Measurements from ENCODE around the gene TMEM132D.

The TMEM132D gene

DNA sequence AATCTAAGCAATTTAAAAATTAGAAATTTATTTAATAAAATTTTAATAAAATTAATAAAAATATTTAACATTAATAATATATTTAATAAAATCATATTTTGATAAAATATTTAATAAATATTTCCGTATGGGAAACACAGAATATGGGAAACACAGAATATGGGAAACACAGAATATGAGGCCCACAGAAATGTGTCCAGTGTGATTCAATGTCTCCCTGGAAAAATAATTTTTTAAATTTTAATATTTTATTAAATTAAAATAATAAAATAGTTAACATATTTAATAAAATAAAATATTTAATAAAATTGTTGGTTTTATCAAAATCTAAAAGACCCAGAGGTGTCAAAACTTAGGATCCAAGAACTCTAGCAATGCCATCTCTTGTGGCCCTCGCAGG lies 186.4 kb downstream of the TMEM132D start:
- DNase-seq = no peak

DNA sequence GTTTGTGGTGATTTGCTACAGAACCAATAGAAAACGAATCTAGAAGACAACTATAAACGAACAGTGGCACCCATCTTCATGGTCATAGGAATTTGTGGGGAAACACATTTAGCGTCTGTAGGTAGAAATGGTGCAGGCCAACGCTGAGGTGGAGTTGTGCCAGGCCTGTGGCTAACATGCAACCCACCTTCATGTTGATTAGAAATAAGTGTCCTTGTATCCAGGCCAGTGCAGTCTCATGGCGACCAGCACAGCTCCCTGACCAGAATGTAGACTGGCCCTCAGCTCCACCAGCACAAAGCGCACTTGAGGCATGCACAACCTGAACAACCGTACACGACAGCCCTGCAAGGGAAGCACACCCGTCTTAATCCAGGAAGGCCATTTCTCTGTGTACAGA lies 187.0 kb downstream of the TMEM132D start:
- no peak for DNase-seq

DNA sequence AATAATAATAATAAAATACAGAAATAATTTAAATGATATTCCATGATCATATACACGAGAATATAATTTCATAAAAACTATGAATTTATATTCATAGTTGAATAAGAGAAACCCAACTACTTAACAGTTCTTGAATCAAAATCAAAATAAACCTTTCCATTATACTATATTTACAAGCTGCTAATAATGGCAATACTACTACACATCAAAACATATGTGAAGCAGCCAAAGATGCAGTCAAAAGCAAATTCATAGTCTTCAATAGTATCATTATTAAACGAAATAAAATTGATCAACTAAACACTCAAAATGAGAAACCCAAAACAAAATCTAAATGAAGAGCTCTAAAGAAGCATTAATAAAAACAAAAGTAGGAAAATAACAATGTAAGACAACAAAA lies 197.1 kb downstream of the TMEM132D start:
- DNase-seq = no peak

DNA sequence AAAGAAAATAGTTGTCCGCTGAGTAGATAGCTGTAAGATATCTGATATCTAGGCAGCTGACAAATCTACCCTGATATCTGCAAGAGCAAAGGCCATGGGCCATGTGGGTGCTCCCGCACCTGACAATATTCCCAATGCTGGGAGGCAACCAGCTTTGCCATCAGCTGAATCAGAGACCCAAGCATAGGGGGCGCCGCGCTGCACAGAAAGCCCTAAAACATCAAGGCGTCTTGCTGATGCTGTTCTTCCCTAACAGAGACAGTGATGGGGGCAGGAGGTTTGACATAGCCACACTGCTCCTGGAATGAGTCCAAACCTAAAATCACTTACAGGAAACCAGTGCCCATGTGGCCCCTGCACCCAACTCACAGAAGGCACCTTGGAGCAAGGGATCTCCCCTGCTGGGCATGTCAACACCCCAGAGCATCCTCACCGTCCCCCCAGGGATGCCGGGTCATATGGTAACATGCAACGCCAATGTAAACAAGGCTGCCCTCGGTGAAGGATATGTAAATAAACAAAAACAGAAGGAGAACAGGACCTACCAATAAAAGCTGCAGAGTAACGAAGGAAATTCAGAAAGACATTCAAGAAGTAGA lies 199.5 kb downstream of the TMEM132D start:
- DNase-seq = no peak

DNA sequence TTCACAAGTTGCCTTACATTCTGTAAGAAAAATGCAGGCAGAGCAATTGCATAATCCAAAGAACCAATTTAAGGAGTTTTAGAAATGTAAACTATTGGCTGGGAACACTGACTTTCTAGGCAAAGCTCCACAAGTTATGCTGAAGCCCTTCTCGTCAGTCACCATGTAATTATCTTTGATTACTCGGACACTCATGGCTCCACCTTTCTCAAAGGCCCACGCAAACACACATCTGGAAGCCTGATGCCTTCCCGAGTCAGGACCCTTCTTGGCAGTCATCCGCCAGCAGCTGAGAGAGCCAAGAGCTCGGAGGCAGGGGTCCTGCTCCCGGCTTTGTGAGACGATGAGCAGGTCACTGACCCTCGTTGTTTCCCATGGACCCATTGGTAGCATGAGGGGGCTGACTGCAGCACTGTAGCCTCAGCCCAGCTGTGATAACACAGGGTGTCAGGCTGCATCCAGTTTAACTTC lies 202.2 kb downstream of the TMEM132D start:
- no peak for DNase-seq

DNA sequence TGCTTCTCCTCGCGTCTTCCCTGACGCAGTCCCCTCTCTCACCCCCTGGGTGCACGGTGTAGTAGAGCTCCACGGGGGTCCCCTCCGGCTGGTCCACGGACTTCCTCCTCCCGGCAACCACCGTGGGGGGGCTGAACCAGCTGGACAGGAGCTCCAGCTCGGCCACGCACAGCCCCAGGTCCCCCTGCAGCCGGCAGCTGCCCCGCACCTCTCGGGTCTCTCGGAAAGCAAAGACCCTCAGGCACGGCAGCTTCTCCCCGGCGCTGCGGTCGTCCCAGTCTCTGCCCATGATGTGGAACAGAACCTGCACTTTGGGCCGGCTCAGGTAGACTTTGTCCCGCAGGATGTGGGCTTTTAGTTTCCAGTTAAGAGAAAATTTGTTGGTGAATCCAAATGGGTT lies 203.8 kb downstream of the TMEM132D start:
- DNase-seq = no peak

DNA sequence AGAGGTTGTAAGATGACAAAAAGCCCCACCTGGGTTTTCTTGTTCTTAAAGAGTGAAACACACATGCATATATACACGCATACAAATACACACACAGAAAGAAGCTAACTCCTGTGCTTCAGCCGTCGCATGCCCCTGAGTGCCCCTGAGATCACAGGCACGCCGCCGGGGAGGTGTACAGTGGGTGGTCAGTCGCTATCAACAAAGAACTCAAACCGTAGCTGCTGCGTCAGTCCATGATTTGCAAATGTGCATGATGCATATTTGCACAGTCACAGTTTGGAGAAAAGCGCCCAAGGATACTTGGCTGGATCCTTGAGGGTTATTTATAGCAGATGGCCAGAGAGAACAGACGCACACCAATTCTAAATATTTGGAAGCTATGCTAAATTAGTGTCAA lies 206.9 kb downstream of the TMEM132D start:
- DNase-seq = no peak

DNA sequence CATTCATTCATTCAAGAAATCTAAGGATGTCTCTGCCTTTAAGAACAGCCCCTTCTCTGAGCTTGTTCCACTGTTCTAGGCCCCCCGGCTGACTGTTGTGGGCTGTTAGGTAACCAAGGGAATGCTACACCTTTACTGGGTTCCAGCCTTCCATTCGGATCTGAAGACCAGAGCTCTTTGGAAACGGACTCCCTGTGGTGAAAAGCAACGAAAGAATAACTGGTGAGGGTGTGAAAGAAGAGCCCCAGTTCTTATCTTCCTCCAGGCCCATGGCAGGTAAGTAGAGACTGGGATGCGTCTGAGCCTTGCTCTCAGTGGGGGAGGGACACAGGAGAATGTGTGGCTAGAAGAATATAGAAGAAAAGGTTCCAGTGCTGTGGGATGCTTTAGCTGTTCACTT lies 207.4 kb downstream of the TMEM132D start:
- DNase-seq = no peak

DNA sequence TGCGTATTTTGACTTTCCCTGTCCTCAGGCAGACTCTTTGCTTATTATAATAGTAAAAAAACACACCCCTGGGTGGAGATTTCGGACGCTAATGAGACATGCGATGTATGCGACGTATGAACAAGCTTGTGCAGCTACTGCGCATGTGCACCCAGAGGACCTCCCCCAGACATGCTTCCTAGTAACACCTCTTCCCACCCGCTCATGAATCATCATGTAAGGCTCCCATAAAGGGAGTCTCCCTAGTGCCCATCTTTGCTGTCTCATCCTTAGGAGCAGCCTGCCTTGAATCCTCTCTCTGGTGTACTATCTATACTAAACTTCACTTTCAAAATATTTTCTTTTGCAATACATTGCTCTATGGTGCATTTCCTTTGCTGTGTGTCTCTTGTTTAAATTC lies 210.1 kb downstream of the TMEM132D start:
- DNase-seq = no peak

DNA sequence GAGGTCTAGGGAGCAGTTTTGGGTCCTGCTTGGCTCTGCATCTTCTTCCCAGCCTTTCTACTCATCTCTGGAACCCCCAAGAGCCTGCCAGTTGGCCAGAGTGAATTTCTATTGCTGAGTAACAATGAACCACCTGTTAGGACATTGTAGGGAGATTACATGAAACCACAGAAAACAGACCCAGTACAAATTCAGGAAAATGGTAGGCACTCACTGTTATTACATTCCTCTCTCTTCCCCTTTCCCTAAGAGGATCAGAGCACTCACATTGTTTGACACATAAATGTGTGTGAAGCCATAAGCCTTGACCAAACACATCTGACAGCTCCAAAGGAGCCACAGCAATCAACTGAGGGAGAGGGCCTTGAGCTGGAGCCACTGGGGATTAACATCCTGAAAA lies 216.1 kb downstream of the TMEM132D start:
- DNase-seq = no peak

DNA sequence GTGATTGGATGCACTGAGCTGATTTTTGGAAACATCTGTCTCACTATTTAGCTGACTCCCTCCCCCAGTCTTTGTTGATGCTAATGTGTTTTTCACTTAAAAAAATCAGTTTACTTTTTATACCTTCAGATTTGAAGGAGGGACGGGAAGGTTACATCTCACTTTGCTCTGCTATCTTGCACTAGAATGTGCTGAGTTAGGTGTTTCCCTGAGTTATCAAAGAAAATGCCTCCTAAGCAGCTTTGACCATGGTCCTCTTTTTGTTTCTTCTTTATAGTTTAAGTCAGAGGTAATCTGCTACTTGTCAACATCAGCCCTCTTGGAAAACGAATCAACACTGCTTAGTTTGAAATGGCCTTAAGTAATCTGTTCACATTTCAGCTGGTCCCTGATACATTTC lies 222.0 kb downstream of the TMEM132D start:
- no peak for DNase-seq

DNA sequence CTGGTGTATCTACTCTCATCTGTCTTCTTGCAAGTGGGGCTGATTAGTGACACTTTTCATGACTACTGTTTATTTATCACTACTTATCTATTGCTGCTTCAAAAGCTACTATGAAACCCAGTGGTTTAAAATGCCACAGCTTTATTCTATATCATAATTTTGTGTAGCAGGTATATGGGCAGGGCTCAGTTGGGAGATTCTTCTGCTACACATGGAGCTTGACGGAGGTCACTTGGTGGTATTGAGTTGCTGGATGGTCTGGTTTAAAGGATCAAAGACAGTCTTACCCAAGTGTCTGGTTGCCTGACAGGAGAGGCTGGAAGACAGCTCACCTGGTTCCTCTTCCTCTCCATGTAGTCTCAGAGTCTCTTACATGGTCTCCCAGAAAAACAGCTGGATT lies 222.7 kb downstream of the TMEM132D start:
- no peak for DNase-seq

DNA sequence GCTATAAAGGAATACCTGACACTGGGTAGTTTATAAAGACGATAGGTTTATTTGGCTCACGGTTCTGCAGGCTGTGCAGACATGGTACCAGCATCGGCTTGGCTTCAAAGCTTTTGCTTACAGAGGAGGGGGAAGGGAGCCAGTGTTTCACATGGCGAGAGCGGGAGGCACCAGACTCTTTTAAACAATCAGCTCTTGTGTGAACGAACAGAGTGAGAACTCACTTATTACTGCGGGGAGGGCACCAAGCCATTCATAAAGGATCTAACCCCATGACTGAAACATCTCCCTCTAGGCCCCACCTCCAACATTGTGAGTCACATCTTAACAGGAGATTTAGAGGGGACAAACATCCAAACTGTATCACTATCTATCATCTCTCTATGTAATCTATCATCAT lies 227.4 kb downstream of the TMEM132D start:
- DNase-seq = no peak

DNA sequence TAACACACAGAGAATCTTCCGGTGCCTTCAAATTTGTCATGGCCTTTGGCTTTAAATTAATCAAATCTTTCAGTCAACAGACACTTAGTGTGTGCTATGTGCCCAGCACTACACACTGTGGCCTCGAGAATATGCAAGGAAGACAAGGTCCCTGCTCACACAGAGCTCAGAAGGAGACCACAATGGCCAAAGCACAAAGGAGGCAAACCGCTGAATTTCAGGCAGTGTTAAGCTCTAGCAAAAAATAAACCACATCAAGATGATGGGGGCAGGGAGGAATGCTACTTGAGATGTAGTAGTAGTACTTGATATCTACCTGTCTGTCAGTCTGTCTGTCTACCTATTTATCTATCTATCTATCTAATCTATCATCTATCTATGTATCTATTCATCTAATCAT lies 227.9 kb downstream of the TMEM132D start:
- DNase-seq = no peak

DNA sequence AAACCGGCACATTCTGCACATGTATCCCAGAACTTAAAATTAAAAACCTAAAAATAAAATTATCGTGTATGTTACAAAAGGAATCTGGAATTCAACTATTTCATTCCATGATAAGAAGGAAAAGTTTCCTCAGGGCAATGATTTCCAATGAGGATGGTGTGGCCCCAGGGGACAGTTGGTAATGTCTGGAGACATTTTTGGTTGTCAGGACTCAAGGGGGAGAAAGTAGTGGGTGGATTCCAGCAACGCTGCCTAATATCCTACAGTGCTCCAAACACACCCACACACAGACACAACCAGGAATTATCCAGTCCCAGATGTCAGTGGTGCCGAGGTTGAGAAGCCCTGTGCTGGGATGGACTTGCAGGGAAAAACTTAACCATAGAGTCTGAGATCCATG lies 228.3 kb downstream of the TMEM132D start:
- DNase-seq = no peak

DNA sequence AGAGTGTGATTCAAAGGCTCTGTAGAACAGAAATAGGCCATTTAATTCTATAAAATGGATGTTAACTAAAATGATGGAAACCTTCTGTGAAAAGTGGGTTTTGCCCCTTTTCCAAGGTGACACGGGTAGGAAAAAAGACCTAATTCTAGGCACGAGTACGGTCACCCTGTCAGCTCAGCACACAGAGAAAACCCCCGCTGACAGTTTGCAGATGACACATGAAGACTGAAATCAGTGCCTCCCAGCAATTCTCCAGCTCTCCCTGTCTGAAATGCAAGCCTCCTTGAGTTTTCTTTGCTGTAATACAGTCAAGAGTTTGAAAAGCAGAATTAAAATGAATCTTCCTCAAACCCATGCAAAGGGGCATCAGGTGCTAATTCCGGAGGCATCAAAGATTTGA lies 230.0 kb downstream of the TMEM132D start:
- no peak for DNase-seq

DNA sequence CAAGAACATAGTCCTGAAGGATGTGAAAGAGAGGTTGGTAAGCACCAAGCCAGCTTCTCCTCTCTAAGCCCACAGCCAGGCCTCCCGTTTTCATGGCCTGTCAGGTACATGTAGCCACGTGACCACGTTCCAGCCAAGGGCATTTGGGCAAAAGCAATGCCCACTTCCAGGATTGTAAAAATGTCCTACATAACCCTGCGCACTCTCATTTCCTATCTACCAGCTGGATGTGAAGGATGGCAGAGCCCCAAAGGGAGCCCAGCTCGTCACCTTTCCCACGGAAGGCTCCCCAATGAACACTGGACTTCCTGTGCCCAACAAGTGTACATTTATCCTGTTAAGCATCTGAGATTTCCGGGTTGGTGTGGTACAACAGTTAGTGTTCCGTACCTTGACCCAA lies 231.7 kb downstream of the TMEM132D start:
- DNase-seq = no peak

DNA sequence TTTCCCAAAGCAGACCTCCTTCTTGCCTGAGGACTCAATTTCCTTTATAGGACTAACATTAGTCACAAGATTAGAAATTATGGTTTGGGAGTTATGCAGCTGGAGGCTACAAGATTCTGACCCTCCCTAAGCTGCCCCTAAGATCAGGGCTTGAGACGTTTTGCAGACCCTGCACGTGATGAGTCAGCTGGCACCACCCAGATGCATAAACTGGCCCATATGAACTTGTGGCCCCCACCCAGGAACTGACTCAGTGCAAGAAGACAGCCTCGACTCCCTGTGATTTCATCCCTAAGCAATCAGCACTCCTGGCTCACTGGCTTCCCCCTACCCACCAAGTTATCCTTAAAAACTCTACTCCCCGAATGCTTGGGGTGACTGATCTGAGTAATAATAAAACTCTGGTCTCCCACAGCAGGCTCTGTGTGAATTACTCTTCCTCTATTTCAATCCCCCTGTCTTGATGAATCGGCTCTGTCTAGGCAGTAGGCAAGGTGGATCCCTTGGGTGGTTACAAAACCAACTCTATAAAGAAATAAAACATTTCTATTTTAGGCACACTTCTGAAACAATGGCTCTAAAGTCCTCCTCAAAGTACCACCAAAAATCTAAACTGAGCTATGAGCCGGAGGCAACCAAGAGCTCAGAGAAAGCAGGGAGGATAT lies 233.4 kb downstream of the TMEM132D start:
- no peak for DNase-seq

DNA sequence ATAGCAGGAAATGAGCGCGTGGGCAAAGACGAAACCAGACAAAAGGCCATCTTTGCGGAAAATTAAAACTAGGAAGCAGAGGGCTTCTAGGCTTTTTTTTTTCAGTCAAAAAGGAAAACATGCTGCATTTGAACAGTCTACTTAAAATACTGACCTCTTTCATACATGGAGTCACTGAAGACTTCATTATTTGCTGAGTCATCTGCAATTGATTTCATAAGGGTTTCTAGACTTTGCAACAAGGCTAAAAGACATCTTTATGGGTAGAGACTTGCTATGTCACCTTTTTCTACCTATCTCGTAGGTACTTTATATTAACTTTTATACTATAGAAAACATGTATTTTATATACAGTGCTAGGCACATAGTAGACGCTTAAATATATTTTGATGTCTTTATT lies 238.4 kb downstream of the TMEM132D start:
- DNase-seq = no peak

DNA sequence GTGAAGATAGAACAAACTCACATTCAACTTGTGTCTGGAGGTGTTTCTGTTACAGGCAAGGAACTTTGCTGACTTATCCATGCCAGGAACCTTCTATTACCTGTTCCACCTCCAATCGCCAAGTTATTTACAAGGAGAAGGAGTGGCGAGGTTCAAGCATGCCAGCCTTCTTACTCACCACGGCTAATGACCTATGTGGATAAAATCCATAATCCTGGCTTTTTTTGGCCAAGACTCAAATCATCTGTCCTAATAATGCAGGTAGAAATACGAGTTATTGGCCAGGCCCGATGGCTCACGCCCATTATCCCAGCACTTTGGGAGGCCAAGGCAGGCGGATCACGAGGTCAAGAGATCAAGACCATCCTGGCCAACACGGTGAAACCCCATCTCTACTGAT lies 241.6 kb downstream of the TMEM132D start:
- DNase-seq = no peak

DNA sequence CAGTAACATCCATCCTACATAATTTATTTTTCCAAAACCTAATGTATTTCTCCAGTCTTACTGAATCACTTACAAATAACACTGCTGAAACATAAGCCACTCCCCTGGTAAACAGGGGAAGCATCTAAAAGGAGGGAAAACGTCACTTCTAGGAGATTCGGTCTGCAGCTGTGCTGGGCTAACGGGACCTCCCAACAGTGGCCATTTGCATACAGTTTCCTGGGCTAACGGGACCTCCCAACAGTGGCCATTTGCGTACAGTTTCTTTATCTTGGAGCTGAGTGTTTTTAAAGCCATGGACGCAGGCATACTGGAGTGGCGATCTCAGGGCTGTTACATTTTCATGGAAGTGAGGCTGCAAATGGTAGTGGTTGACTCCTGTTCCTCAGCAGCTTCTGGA lies 242.9 kb downstream of the TMEM132D start:
- no peak for DNase-seq

DNA sequence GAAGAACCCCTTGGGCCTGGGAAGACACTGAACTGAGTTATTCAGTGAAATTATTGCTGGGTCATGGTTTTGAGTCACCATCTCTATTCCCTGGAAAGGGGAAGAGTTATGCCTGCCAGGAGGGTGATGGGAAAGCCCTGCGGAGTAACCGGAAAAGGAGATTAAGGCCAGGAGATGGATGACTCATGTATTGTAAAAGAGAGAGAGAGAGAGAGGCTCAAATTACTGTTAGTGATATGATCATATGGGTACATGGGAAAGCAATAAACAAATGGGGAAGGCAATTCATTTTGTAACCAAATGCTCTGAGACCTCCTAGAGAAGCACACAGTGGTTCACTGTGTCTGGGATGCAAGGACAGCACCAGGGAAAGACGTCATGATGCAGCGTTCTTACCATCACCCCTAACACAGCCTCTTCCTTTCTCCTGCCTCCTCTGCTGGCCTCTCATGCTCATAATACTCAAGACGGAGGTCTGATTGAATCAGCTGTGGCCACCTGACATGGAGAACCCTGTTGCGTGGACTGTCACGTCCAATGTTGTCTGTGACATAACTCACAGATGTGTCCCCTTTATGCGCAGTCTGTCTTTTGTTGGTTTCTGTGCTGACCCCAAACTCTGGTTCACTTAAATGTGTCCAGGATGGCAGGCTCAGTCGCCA lies 243.7 kb downstream of the TMEM132D start:
- no peak for DNase-seq

DNA sequence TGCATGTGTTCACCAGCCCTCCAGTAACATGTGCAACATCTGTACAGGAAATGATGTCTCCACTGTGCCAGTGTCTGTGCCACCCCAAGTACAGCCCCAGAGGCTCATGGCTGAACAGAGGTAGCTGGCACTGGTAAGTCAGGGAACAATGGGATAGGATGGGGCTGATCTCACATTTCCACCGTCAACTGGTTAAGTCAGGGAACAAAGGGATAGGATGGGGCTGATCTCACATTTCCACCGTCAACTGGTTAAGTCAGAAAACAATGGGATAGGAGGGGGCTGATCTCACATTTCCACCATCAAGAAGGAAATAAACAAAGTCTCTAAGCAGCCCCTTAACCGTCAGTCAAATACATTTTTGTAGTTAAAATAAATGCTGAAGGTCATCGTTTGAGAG lies 246.6 kb downstream of the TMEM132D start:
- DNase-seq = no peak

DNA sequence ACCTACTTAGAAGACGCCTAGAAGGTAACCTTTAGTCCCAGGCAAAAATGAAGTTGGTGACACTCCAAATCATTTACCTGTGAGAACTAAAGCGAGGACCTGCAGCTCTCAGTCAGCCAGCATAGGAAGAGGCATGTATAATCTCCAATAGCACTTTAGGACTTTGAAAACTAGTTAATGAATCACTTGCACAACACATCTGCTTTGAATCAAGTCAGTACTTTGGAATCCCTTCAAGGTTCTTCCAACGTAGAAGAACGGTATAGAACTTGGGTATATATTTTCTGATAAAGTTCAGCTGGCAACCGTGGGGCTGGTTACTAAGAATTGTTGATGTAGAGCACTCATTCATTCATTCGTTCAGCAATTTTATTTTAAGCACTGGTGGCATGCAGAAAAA lies 251.9 kb downstream of the TMEM132D start:
- DNase-seq = no peak

DNA sequence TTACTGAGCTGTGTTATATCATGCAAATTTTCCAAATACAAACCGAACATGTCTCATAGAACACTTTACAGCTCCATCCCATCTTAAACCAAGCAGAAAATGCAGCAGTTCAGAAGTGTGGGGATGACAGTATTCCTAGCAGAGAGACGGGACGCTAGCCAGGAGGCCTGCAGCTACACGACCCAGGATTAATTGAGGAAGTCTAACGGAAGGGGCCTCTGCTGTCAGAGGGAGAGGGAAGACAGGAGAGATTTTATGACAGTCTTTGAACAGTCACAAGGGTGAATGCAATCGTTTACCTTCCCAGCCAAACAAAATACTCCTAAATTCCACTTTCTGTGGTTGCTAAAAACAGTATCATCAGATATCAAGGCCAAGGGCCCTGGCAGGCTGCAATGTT lies 261.9 kb downstream of the TMEM132D start:
- DNase-seq = no peak

All from activated CD4-positive, alpha-beta T cell treated with anti-CD3 and anti-CD28 coated beads, Interleukin-2, amount 50 U/mL, for 4 hours (primary cell).